ENCODE results near the gene ATRN. TPM values are rescaled to one million over a fixed set of nuclear protein-coding genes. Genes with fewer than 3 reads are reported as not detected.
A peak's percentile ranks its signal among the peaks of the same experiment; 100 is the strongest.

Gene ATRN
- total and polyA plus RNA-seq, 2 donors (not counting 3 experiments of a cell fraction or from before 2014, with no cell fraction given): 32.3 to 33.1 TPM

GRCh38 chr20:3681352-3681930, 210.6 kb downstream of the ATRN start:
- DNase-seq (ENCODE audit: low read depth, low spot score) (no peak), FAIRE-seq (no peak)
- no peaks in the 10 kb centered on the region for H3K9me3 ChIP-seq (replicated peaks; ENCODE audit: control insufficient read depth, insufficient read depth, low read length)
- ChIA-PET POLR2A (no interaction called here), CTCF (interaction anchor here (0.7 to 7.1 kb wide), 7 partner anchors 15 to 118 kb away, joined by 3 to 346 read pairs (median 3); partner anchors contain the start of genes SIGLEC1 and SPEF1)
- BruUV-seq (replicated peaks): no TSS peak
- no peaks in the 10 kb centered on the region for H3K4me1 ChIP-seq (ENCODE audit: control insufficient read depth, extremely low read depth, insufficient read depth, low read length)
- dilution Hi-C loops (cut with MboI; ENCODE audit: extremely low pct_ligation_motif_present, low sequenced_read_pairs): no loop called here
- no peak overlapping the region for H3K27ac ChIP-seq (ENCODE audit: insufficient read depth, low read depth, low read length)
- no peaks in the 10 kb centered on the region for H4K20me1 ChIP-seq (replicated peaks; ENCODE audit: control insufficient read depth, extremely low read depth, insufficient read depth, low read length)
- peak overlapping the region in 1 of 3 experiments; percentile 14 for H3K4me3 ChIP-seq (replicated peaks in 1 of 3; ENCODE audit: insufficient read depth in 1 of 3, low read depth in 1 of 3, low read length in 3 of 3)
- H3K9me1 ChIP-seq (replicated peaks; ENCODE audit: control insufficient read depth, extremely low read depth, insufficient read depth, low read length): no peaks in the 10 kb centered on the region
- no peak overlapping the region for H2AFZ ChIP-seq (ENCODE audit: low read depth, low read length)
- intact Hi-C loops (cut with micrococcal nuclease): loop anchor here (1.0 kb wide), 1 partner anchor 21 kb away; no protein-coding TSS in a partner anchor
- TF ChIP-seq FOS (IDR thresholded peaks at IDR 0.05; ENCODE audit: borderline replicate concordance, insufficient read depth, low read length) (no peak), MAX (IDR thresholded peaks at IDR 0.05; ENCODE audit: insufficient read depth, insufficient read length) (no peak), POLR2A (IDR thresholded peaks at IDR 0.05; ENCODE audit: low read depth, low read length) (no peak), MYC (IDR thresholded peaks at IDR 0.05; ENCODE audit: low read depth, low read length) (no peak)
- H3K9ac ChIP-seq (replicated peaks; ENCODE audit: extremely low read depth, insufficient read depth, low read length): no peak overlapping the region
- H3K27me3 ChIP-seq (ENCODE audit: control insufficient read depth in 2 of 2, insufficient read depth in 2 of 2, low read length in 2 of 2): peaks cover 25 to 31% of the 10 kb centered on the region in 2 experiments
- peak overlapping the region; percentile 36 for H3K4me2 ChIP-seq (ENCODE audit: insufficient read depth, low read length)
- no peaks in the 10 kb centered on the region for H3K36me3 ChIP-seq (ENCODE audit: control insufficient read depth in 2 of 2, extremely low read depth in 1 of 2, insufficient read depth in 2 of 2, low read length in 2 of 2)
- H3K79me2 ChIP-seq (ENCODE audit: control insufficient read depth, insufficient read depth, low read length): no peaks in the 10 kb centered on the region

GRCh38 chr20:3681931-3682781, 211.3 kb downstream of the ATRN start, which contains the start of gene ADAM33:
ADAM33 (minus strand) TSS chr20:3682010; CDS start chr20:3682004, 6 bp downstream.
- Histone ChIP-seq H3K9ac (replicated peaks; ENCODE audit: extremely low read depth, insufficient read depth, low read length) (no peak within 1 kb of the TSS), H3K9me3 (replicated peaks; ENCODE audit: control insufficient read depth, insufficient read depth, low read length) (no peaks in the 10 kb centered on the region), H3K9me1 (replicated peaks; ENCODE audit: control insufficient read depth, extremely low read depth, insufficient read depth, low read length) (no peaks in the 10 kb centered on the region), H3K27ac (ENCODE audit: insufficient read depth, low read depth, low read length) (no peak within 1 kb of the TSS), H3K4me3 (replicated peaks in 1 of 3; ENCODE audit: insufficient read depth in 1 of 3, low read depth in 1 of 3, low read length in 3 of 3) (peak within 1 kb of the TSS in 1 of 3 experiments; percentile 14), H3K27me3 (ENCODE audit: control insufficient read depth in 2 of 2, insufficient read depth in 2 of 2, low read length in 2 of 2) (peaks cover 29 to 37% of the 10 kb centered on the region in 2 experiments), H4K20me1 (replicated peaks; ENCODE audit: control insufficient read depth, extremely low read depth, insufficient read depth, low read length) (no peaks in the 10 kb centered on the region), H3K79me2 (ENCODE audit: control insufficient read depth, insufficient read depth, low read length) (no peaks in the 10 kb centered on the region), H2AFZ (ENCODE audit: low read depth, low read length) (peak within 1 kb of the TSS; percentile 42), H3K4me1 (ENCODE audit: control insufficient read depth, extremely low read depth, insufficient read depth, low read length) (no peaks in the 10 kb centered on the region), H3K4me2 (ENCODE audit: insufficient read depth, low read length) (peak within 1 kb of the TSS; percentile 36), H3K36me3 (ENCODE audit: control insufficient read depth in 2 of 2, extremely low read depth in 1 of 2, insufficient read depth in 2 of 2, low read length in 2 of 2) (no peaks in the 10 kb centered on the region)
- FAIRE-seq: no peak
- POLR2A ChIA-PET: interaction anchor here (0.7 kb wide), 1 partner anchor 25 kb away, joined by 8 read pairs; no protein-coding TSS in a partner anchor
- TF ChIP-seq POLR2A (IDR thresholded peaks at IDR 0.05; ENCODE audit: low read depth, low read length): no peak
- TF ChIP-seq JUN (IDR thresholded peaks at IDR 0.05; ENCODE audit: borderline replicate concordance, insufficient read depth, insufficient read length, low read depth): no peak
- no peak for TF ChIP-seq POLR2AphosphoS5 (IDR thresholded peaks at IDR 0.05; ENCODE audit: insufficient read depth, low read depth, low read length)
- TF ChIP-seq CTCF (IDR thresholded peaks at IDR 0.05; ENCODE audit: extremely low read depth in 1 of 2, insufficient read depth in 1 of 2, low read depth in 1 of 2, low read length in 2 of 2): no peak
- no peak for TF ChIP-seq GATA2 (IDR thresholded peaks at IDR 0.05; ENCODE audit: insufficient read depth, insufficient read length, low read depth, low read length)
- TF ChIP-seq EZH2 (IDR thresholded peaks at IDR 0.05; ENCODE audit: borderline replicate concordance, low read depth, low read length, severe bottlenecking): peak; percentile 93
- DNase-seq (ENCODE audit: low read depth, low spot score): no peak
- CTCF ChIA-PET: interaction anchor here (0.6 to 7.1 kb wide), 11 partner anchors 8 to 376 kb away, joined by 3 to 346 read pairs (median 3); partner anchors contain the start of genes SIGLEC1 and SPEF1
- intact Hi-C loops (cut with micrococcal nuclease) (loop anchor here (1.0 kb wide), 1 partner anchor 20 kb away; no protein-coding TSS in a partner anchor), dilution Hi-C loops (cut with MboI; ENCODE audit: extremely low pct_ligation_motif_present, low sequenced_read_pairs) (no loop called here)
- no TSS peak for BruUV-seq (replicated peaks)
